ENCODE measurements around the gene ZNF839. TPM values are rescaled to one million over a fixed set of nuclear protein-coding genes. Genes with fewer than 3 reads are reported as not detected.

Gene ZNF839
- total and polyA plus RNA-seq, 2 experiments from 2014 or later: 7.9 to 10.0 TPM

- H4K20me1 ChIP-seq (replicated peaks; ENCODE audit: insufficient read depth): peaks cover 11% of the 10 kb centered on the region
- H3K9me2 ChIP-seq (ENCODE audit: insufficient read depth): no peaks in the 10 kb centered on the region
- DNase-seq (ENCODE audit: low spot score) (no peak), ATAC-seq (no peak)
- H3K27ac ChIP-seq (ENCODE audit: low read depth): no peak overlapping the region
- H3F3A ChIP-seq (replicated peaks; ENCODE audit: low read depth): 0 out of 2 replicates have a peak, but pooled peaks cover 18% of the 10 kb centered on the region
- Mint-ChIP-seq H3K36me3 (ENCODE audit: low read depth) (peaks cover 18% of the 10 kb centered on the region), H3K4me1 (peaks cover 11% of the 10 kb centered on the region), H3K4me3 (no peak overlapping the region), H3K27me3 (ENCODE audit: insufficient read depth, low read depth, poor library complexity) (peaks cover 3% of the 10 kb centered on the region), H3K9me3 (no peaks in the 10 kb centered on the region), H3K27ac (no peak overlapping the region)
- no peak overlapping the region for H3K4me3 ChIP-seq
- peaks cover 24% of the 10 kb centered on the region for H3K79me2 ChIP-seq (replicated peaks; ENCODE audit: insufficient read depth)
- H3K4me1 ChIP-seq (ENCODE audit: insufficient read depth): peaks cover 18% of the 10 kb centered on the region
- H2AFZ ChIP-seq: no peak overlapping the region
- no peaks in the 10 kb centered on the region for H3K27me3 ChIP-seq (ENCODE audit: insufficient read depth)
- H3K4me2 ChIP-seq: no peak overlapping the region
- TF ChIP-seq ZNF331 (CRISPR knock-in tag; IDR thresholded peaks at IDR 0.05; ENCODE audit: low read depth) (no peak), POLR2AphosphoS5 (IDR thresholded peaks at IDR 0.05; ENCODE audit: low read depth) (no peak), JUNB (IDR thresholded peaks at IDR 0.05; ENCODE audit: unreplicated experiment) (no peak), NANOG (IDR thresholded peaks at IDR 0.05; ENCODE audit: borderline replicate concordance) (no peak), ZNF462 (CRISPR knock-in tag; IDR thresholded peaks at IDR 0.05) (no peak)
- peaks cover 8% of the 10 kb centered on the region; the same call in 1 of the 2 replicates for H3K36me3 ChIP-seq (ENCODE audit: insufficient read depth)
Observed at GRCh38 chr14:102360388-102360787, 40.8 kb downstream of the ZNF839 start.

DNA sequence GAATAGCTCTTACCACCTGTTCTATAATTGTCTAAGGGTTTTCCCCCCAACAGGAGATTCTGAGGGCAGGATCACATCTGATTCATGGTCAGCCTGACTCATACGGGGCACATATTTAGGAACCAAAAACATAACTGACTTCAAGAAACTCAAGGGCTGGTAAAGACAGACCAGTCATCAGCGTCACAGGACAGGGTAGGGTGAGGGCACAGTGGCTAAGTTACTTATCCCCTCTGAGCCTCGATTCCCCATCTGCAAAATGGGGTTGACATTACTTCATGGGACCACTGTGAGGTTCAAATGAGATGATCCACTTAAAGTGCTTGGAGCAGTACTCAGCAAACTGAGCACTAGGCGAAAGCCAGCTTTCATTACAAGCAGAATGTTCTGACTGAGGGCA lies 42.5 kb downstream of the ZNF839 start:
- H3K36me3 ChIP-seq (ENCODE audit: insufficient read depth): peaks cover 8% of the 10 kb centered on the region; the same call in 1 of the 2 replicates
- H3K4me1 ChIP-seq (ENCODE audit: insufficient read depth): peaks cover 18% of the 10 kb centered on the region
- H3K27me3 ChIP-seq (ENCODE audit: insufficient read depth): no peaks in the 10 kb centered on the region
- H3K4me2 ChIP-seq: peak overlapping the region; percentile 99
- peaks cover 34% of the 10 kb centered on the region for H3K79me2 ChIP-seq (replicated peaks; ENCODE audit: insufficient read depth)
- peaks cover 11% of the 10 kb centered on the region for H3K4me1 Mint-ChIP-seq
- H3K4me3 Mint-ChIP-seq: peak overlapping the region; percentile 95; the same call in 2 of the 3 replicates
- no peaks in the 10 kb centered on the region for H3K9me2 ChIP-seq (ENCODE audit: insufficient read depth)
- H2AFZ ChIP-seq: peak overlapping the region; percentile 98
- H4K20me1 ChIP-seq (replicated peaks; ENCODE audit: insufficient read depth): peaks cover 14% of the 10 kb centered on the region
- H3K27me3 Mint-ChIP-seq (ENCODE audit: insufficient read depth, low read depth, poor library complexity): peaks cover 3% of the 10 kb centered on the region
- H3K27ac ChIP-seq (ENCODE audit: low read depth): 0 out of 2 replicates have a peak overlapping the region, but pooled peaks have one; percentile 50
- DNase-seq (ENCODE audit: low spot score): no peak
- no peak overlapping the region for H3K27ac Mint-ChIP-seq
- H3F3A ChIP-seq (replicated peaks; ENCODE audit: low read depth): 0 out of 2 replicates have a peak, but pooled peaks cover 18% of the 10 kb centered on the region
- no peak for ATAC-seq
- no peaks in the 10 kb centered on the region for H3K9me3 Mint-ChIP-seq
- H3K4me3 ChIP-seq: peak overlapping the region; percentile 99
- H3K36me3 Mint-ChIP-seq (ENCODE audit: low read depth): peaks cover 12% of the 10 kb centered on the region
- TF ChIP-seq ZNF331 (CRISPR knock-in tag; IDR thresholded peaks at IDR 0.05; ENCODE audit: low read depth): no peak
- no peak for TF ChIP-seq EZH2 (IDR thresholded peaks at IDR 0.05; ENCODE audit: low read depth, unreplicated experiment)
- no peak for TF ChIP-seq EZH2phosphoT487 (IDR thresholded peaks at IDR 0.05; ENCODE audit: unreplicated experiment)
- no peak for TF ChIP-seq CREB1 (CRISPR knock-in tag; IDR thresholded peaks at IDR 0.05; ENCODE audit: low read depth)
- no peak for TF ChIP-seq POLR2AphosphoS5 (IDR thresholded peaks at IDR 0.05; ENCODE audit: low read depth)
- no peak for TF ChIP-seq NANOG (IDR thresholded peaks at IDR 0.05; ENCODE audit: borderline replicate concordance)
- no peak for TF ChIP-seq STAT1 (IDR thresholded peaks at IDR 0.05; ENCODE audit: unreplicated experiment)
- TF ChIP-seq JUNB (IDR thresholded peaks at IDR 0.05; ENCODE audit: unreplicated experiment): no peak

Data from GM23338 (cell line).